HEK293T (cell line): Measurements from ENCODE around the gene RAC2.
"Not testable (repeated sequence)": the region's sequence is repeated elsewhere in the genome, so short reads cannot be mapped to it uniquely, and the experiment has no call there.

ENCODE experiments used
- CTCF ChIA-PET: fragments of 350-600 bp; formaldehyde crosslinking; extraction: SDS; loops from one replicate; lab custom pipeline; 2021; ENCODE audit warnings: antibody characterized with exemption, inconsistent platforms; lab: Yijun Ruan, JAX
- POLR2A ChIA-PET: fragments of 350-600 bp; formaldehyde crosslinking; extraction: SDS; loops from one replicate; lab custom pipeline; 2020; ENCODE audit warnings: antibody characterized with exemption, inconsistent platforms; lab: Yijun Ruan, JAX
- DNase-seq: peaks from one replicate; pipeline ENCODE4 v3.0.0; 2012; ENCODE audit warnings: mixed read lengths; ENCODE audit errors: extremely low spot score
- ARNT ChIP-seq: fragments of 450-650 bp; IDR thresholded peaks from 2 replicates; pipeline ENCODE4 v1.6.1; 2017; ENCODE audit warnings: mild to moderate bottlenecking
- BHLHE40 ChIP-seq: fragments of 450-650 bp; IDR thresholded peaks from 2 replicates; pipeline ENCODE4 v1.6.1; 2016; ENCODE audit warnings: mild to moderate bottlenecking, moderate library complexity, borderline replicate concordance
- CTBP1 ChIP-seq: fragments of 450-650 bp; IDR thresholded peaks from 2 replicates; pipeline ENCODE4 v1.6.1; 2016; ENCODE audit warnings: borderline replicate concordance
- ELF4 ChIP-seq: fragments of 450-650 bp; IDR thresholded peaks from 2 replicates; pipeline ENCODE4 v1.6.1; 2017; ENCODE audit warnings: antibody characterized with exemption
- FOXA1 ChIP-seq: fragments of 450-650 bp; IDR thresholded peaks from 2 replicates; pipeline ENCODE4 v1.6.1; 2016; ENCODE audit warnings: mild to moderate bottlenecking
- FOXK2 ChIP-seq: fragments of 450-650 bp; IDR thresholded peaks from 2 replicates; pipeline ENCODE4 v1.6.1; 2016; ENCODE audit warnings: mild to moderate bottlenecking
- FOXM1 ChIP-seq: fragments of 450-650 bp; IDR thresholded peaks from 2 replicates; pipeline ENCODE4 v1.6.1; 2017; ENCODE audit warnings: mild to moderate bottlenecking, borderline replicate concordance
- HDGF ChIP-seq: fragments of 450-650 bp; IDR thresholded peaks from 2 replicates; pipeline ENCODE4 v1.6.1; 2017; ENCODE audit warnings: antibody characterized with exemption, borderline replicate concordance
- L3MBTL2 ChIP-seq: fragments of 450-650 bp; conservative IDR thresholded peaks from 2 replicates; pipeline ENCODE4 v1.6.1; 2016; ENCODE audit warnings: mild to moderate bottlenecking
- LEF1 ChIP-seq: fragments of 450-650 bp; IDR thresholded peaks from 2 replicates; pipeline ENCODE4 v1.6.1; 2017; ENCODE audit warnings: mild to moderate bottlenecking, borderline replicate concordance
- NFRKB ChIP-seq: fragments of 450-650 bp; IDR thresholded peaks from 2 replicates; pipeline ENCODE4 v1.6.1; 2016; ENCODE audit warnings: mild to moderate bottlenecking, moderate library complexity
- PKNOX1 ChIP-seq: fragments of 450-650 bp; IDR thresholded peaks from 2 replicates; pipeline ENCODE4 v1.6.1; 2016
- SP1 ChIP-seq: fragments of 450-650 bp; IDR thresholded peaks from 2 replicates; pipeline ENCODE4 v1.6.1; 2017
- SUZ12 ChIP-seq: fragments of 450-650 bp; IDR thresholded peaks from 2 replicates; pipeline ENCODE4 v1.6.1; 2016; ENCODE audit warnings: mild to moderate bottlenecking
- TARDBP ChIP-seq: fragments of 450-650 bp; IDR thresholded peaks from 2 replicates; pipeline ENCODE4 v1.6.1; 2016
- ZNF384 ChIP-seq: fragments of 450-650 bp; IDR thresholded peaks from 2 replicates; pipeline ENCODE4 v1.6.1; 2016

The RAC2 gene

GRCh38 chr22:37234736-37235711 is 9.0 kb downstream of the RAC2 start:
- CTCF ChIA-PET: no interaction called here
- TF ChIP-seq L3MBTL2 (no peak), FOXK2 (no peak), NFRKB (no peak), CTBP1 (no peak), FOXM1 (no peak), LEF1 (no peak), SUZ12 (no peak), SP1 (no peak), PKNOX1 (no peak), FOXA1 (no peak), ARNT (no peak), ZNF384 (no peak), HDGF (no peak), ELF4 (no peak), TARDBP (no peak), BHLHE40 (no peak)
- POLR2A ChIA-PET: no interaction called here
- no peak for DNase-seq

GRCh38 chr22:37233751-37234631 is 10.1 kb downstream of the RAC2 start:
- ChIA-PET CTCF (no interaction called here), POLR2A (no interaction called here)
- DNase-seq: no peak
- no peak for TF ChIP-seq SUZ12
- no peak for TF ChIP-seq NFRKB
- no peak for TF ChIP-seq TARDBP
- TF ChIP-seq SP1: no peak
- no peak for TF ChIP-seq LEF1
- TF ChIP-seq BHLHE40: no peak
- TF ChIP-seq ARNT: no peak
- no peak for TF ChIP-seq ZNF384
- TF ChIP-seq HDGF: no peak
- TF ChIP-seq PKNOX1: no peak
- no peak for TF ChIP-seq CTBP1
- TF ChIP-seq ELF4: no peak
- TF ChIP-seq FOXK2: no peak

- DNase-seq, CTCF ChIA-PET, POLR2A ChIA-PET: not testable (repeated sequence)
These were observed 10.7 kb downstream of the RAC2 start for GRCh38 chr22:37233371-37233750.

GRCh38 chr22:37232140-37232998 is 11.7 kb downstream of the RAC2 start:
- DNase-seq: no peak
- TF ChIP-seq SP1 (no peak), ELF4 (no peak), FOXA1 (no peak), FOXM1 (no peak), BHLHE40 (no peak), FOXK2 (no peak), TARDBP (no peak), NFRKB (no peak), CTBP1 (no peak), PKNOX1 (no peak), HDGF (no peak), L3MBTL2 (no peak), ZNF384 (no peak), ARNT (no peak), LEF1 (no peak), SUZ12 (no peak)
- CTCF ChIA-PET: no interaction called here
- POLR2A ChIA-PET: no interaction called here

GRCh38 chr22:37231406-37232139 is 12.5 kb downstream of the RAC2 start:
- no peak for DNase-seq
- ChIA-PET CTCF (interaction anchor here (1.5 kb wide), 1 partner anchor 32 kb away, joined by 5 read pairs; no protein-coding TSS in a partner anchor), POLR2A (no interaction called here)
- no peak for TF ChIP-seq ZNF384
- no peak for TF ChIP-seq FOXM1
- no peak for TF ChIP-seq HDGF
- no peak for TF ChIP-seq LEF1
- no peak for TF ChIP-seq BHLHE40
- no peak for TF ChIP-seq PKNOX1
- no peak for TF ChIP-seq FOXA1
- no peak for TF ChIP-seq ELF4
- no peak for TF ChIP-seq SUZ12
- no peak for TF ChIP-seq FOXK2
- no peak for TF ChIP-seq SP1
